Measurements from ENCODE around the gene DDX41.

DDX41 gene

DNA sequence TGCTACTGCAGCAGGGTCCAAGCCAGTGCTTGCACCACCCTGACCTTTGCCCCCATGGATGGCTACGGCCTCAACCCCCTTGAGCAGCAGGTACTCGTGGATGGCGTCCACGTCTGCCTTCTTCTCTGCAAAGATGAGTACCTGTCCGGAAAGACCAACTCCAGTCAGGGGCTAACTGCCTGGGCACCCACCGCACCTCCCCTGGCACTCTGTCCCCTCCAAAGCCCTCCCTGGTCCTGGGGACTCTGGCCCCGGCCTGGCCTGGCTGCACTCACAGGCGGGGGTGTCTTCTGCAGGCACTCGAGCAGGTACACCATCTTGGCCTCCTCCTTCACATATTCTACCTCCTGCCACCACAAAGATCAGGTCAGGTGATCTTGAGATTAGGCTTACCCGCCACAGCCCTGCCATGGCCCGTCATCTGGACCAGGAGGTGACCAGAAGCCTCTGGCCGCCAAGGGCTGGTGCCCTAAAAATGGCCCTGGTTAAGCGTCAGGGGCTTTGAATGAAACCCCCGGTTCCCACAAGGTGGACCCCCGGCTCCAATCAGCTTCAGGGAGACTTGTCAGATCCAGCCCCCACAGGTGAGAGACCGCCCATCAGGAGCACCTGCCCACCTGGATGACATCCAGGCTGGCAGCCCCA lies 3.9 kb downstream of the DDX41 start:
- DNase-seq = no peak

DNA sequence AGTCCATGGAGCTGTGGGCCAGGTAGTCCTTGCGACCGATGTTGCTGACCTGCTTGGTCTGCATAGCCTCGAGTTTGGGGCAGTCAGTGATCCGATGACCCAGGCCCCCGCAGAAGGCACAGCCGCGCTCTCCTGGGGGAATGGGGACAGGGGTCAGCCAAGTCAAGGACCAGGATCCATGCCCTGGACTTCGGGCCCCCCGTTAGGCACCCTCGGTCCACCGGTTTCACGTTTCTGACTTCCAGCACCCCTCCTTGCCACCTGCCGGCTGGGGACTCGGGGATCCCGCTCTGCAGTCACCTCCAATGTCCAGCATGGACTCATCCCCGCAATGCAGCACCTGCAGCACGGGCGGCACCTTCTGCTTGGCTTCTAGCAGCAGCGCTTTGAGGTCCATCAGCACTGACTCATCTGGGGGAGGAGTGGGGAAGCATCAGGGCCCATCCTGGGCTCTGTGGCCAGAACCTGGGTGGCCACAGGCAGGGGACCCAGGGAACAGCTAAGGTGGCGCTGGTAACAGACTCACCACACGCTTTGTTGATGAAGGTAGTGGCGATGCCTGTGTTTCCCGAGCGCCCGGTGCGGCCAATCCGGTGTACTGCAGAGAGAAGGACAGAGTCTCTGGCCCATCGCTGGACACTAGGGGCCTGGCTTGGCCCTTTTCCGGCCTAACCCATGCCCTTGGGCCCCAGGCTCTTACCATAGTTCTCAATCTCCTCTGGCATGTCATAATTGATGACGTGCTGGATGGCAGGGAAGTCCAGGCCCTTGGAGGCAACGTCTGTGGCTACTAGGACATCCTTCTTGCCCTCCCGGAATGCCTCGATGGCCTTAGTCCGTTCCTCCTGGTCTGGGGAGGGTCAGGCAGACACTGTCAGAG lies 4.7 kb downstream of the DDX41 start:
- no peak for DNase-seq

DNA sequence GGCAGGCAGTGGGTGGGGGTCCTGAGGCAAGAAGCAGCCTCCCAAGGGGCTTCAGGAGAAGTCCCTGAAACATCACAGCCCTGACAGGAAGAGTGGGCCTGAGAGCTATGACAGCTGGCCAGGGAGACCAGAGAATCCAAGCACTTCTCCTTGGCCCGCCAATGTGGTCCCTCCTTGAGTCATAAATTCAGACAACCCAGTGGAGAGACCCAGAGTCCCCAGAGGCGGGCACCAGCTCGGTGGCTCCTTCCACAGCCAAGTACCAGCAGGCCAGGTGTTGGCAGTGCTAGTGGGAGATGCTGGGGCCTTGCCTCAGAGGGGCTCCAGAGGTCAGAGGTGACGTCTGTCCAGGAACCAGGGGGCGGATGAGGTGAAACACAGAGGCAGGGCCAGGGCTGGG lies 5.6 kb downstream of the DDX41 start:
- no peak for DNase-seq

GRCh38 chr5:177510567-177511053 lies 6.2 kb downstream of the DDX41 start:
- no peak for DNase-seq

DNA sequence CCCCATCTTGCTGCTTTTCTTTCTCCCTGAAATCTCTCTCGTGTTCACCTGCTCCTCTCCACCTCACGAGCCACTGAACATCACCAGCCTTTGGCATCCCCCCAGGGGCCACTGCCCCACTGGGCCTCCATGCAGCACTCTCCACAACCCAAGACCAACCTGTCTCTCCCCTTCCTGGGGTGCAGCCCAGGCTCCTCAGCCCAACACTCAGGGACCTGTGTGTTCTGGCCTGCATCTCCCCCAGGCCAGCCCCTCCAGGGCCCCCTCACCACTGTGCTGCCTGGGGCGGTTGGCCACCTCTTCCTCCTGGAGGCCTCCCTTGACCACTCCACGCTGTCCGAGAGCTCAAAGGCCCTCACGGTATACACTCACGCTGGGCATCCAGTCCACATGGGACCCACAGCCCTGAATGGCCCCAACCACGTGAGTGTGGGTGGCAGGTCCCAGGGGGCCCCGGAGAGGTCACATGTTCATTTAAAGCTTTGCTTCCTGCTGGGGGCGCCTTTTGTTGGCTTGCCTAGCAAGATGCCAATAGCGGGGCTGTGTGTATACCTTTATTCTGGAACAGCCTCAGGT lies 6.7 kb downstream of the DDX41 start:
- DNase-seq = no peak

GRCh38 chr5:177509381-177509951 lies 7.3 kb downstream of the DDX41 start, which contains the start of gene DOK3:
DOK3 (minus strand) TSS chr5:177509826; CDS start chr5:177509540, 286 bp downstream.
- DNase-seq = no peak

GRCh38 chr5:177508837-177509236 lies 7.9 kb downstream of the DDX41 start:
- no peak for DNase-seq

DNA sequence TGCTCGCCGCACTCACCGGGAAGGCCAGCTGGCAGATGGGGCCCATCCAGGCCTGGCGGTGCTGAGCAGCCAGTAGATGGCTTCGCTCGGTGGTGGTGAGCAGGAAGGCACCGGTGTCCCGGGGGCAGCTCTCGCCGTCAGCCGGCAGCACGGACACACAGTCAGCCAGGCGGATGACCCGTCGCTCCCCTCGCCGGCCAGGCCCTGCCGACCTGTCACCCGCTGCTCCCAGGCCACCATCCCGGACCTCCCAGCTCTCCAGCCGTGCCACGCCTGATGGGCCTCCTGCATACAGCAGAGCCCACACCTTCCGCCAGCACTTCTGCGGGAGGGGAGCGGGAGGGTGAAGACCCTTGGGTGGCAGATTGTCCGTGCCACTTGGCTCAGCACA lies 8.5 kb downstream of the DDX41 start:
- no peak for DNase-seq

DNA sequence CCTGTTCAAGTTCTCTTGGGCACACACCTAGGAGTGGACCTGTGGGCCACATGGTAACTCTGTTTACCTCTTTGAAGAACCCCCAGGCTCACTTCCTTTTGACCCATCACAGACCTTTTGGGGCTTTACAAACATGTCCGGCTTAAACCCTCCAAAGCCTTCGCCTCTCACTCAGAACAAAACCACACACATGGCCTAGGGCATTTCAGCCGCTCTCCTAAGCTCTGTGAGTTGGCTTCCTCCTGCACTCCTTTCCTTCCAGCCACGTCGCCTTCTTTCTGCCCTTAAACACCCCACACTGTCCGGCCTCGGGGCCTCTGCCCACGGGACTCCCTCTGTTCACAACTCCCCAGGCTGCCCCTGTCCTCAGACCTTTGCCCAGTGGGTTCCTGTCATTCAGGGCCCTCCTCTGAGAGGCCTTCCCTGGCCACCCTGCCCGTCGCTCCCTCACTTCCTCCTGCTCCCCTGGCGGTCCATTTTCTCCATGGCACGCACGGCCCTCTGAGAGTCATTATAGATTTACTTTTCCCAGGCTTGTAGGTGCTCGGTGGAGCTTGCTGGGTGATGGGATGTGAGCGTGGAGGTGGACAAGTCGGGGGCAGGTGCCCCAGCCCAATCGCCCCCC lies 9.1 kb downstream of the DDX41 start:
- DNase-seq = no peak

DNA sequence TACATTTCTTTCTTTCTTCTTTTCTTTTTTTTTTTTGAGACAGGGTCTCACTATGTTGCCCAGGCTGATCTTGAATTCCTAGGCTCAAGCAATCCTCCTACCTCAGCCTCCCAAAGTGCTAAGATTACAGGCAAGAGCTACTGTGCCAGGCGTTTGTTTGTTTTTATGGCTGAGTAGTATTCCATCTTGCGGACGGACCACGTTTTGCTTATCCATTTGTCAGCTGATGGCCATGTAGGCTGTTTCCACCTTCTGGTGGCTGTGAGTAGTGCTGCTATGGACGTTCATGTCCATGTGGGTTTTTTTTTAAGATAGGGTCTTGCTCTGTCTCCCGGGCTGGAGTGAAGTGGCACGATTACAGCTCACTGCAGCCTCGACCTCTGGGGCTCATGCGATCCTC lies 9.6 kb downstream of the DDX41 start:
- no peak for DNase-seq

DNA sequence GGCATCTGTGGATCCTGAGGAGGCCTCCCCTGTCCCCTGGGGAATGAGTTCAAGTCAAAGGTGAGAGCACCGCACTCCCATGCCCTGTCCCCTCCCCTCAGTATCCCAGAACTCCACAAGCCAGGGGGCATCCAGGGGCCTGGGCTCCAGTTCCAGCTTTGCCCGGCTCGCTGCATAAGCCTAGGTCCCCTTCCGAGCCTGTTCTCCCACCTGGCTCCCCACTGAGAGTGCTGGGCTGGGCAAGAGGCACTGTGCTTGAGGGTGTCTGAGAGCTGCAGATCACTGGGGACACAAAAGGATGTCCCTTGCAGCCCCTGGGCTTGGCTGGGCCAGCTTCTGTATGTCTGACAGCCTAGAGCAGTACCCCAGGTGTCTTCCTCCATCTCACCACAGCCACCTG lies 11.7 kb downstream of the DDX41 start:
- no peak for DNase-seq

DNA sequence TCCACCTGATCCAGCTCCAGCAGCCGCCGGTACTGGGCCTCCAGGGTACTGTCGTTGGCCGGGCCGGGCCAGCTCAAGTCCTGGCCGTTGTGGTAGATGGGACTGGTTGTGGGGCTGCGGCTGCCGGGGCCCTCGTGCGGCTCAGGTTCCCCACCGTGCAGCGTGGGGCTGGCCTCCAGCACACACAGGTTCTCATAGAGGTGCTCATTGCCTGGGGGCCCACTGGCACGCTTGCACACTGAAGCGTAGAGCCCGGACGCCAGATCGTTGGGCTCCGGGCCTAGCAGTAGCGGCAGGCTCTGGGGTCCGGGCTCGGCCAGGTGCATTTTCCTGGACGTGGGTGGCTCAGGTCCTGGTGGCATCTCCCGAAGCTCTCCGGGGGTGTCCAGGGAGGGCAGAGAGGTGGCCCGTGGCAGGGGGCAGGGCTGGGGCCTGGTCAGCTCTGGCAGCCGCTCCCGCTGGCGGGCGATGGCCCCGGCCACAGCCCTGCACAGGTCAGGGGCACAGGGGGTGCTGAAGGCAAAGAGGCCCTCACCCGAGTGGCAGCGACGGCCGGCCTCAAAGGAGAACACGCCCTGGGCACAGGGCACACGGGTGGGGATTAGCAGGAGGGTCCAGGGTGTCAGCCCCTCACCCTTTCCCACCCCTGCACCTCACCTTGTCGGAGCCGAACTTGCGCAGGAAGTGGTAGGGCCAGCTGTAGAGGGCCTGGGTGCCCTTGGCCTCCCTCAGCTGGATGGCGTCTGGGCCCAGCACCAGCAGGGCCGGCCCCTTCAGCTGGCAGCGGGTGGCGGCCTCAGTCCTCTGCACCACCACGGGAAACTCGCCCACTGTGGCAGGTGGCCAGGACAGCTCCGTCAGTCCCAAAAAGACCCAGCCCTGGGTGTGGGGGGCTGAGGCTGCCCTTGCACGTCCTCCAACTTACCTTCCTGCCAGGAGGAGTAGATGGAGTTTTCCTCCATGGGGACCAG lies 12.4 kb downstream of the DDX41 start:
- DNase-seq = no peak

- DNase-seq = no peak
These were observed 13.2 kb downstream of the DDX41 start for GRCh38 chr5:177503351-177504085.

GRCh38 chr5:177502886-177503285 lies 13.9 kb downstream of the DDX41 start:
- DNase-seq = no peak

DNA sequence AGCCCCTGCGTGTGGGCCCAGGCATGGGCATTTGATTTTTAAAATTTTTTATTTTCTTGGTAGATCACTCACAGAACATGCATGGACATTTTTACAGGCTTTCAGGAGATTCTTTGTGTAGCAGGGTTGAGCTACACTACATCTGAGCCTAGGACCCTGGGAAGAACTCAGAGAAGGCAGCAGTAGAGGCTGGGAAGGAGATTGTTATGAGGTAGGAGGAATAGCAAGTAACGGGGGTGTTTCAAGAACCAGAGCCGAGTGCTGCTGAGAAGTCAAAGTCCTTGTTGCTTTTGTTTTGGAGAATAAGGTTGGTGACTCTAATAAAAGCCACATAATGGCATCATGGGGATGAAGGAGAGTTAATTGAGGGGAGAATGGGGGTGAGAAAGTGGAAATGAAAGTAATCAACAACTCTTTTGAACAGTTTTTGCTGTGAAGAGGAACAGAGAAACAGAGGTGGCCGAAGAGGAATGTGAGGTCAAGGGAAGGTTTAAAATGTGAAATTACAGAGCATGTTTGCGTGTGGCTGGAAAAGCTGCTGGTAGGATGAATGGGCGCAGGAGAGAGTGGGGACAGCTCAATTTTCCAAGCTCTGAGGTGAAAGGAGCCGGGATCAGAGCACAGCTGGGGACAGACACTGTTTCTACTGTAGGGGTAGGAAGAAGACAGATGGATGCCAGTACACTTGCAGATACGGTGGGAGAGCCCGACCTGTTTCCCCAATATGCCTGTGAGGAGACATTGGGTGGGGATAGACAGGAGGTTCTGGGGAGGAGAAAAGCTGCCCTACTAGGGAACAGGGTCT lies 14.7 kb downstream of the DDX41 start:
- no peak for DNase-seq

GRCh38 chr5:177500685-177501522 lies 15.9 kb downstream of the DDX41 start:
- DNase-seq = peak; percentile 56

- DNase-seq = no peak
These were observed 16.9 kb downstream of the DDX41 start for GRCh38 chr5:177499842-177500241.

GRCh38 chr5:177498013-177498787 lies 18.6 kb downstream of the DDX41 start:
- no peak for DNase-seq
